ENCODE results near the gene QTRT2.

Gene QTRT2

DNA sequence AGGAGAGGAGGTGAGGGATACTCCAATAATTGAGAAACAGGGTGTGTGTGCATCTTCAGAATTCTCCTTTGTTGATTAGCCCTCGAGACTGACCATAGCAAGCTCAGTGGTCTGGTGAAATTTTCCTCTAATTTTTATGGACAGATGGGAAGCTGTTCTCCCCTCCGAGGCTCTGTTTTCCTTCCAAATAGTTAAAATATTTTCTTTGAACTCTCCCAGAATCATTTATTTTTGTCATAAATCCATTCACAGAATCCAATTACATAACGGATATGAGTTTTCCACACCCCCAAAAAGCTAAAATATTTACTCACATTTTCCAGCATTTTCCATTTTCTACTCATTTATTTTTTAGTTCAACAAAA, 36.5 kb downstream of the QTRT2 start:
- Mint-ChIP-seq H3K27me3 (no peaks in the 10 kb centered on the region), H3K4me3 (no peak overlapping the region), H3K36me3 (peaks cover 2% of the 10 kb centered on the region), H3K27ac (no peak overlapping the region), H3K4me1 (ENCODE audit: low read depth) (no peaks in the 10 kb centered on the region), H3K9me3 (ENCODE audit: low read depth) (no peaks in the 10 kb centered on the region)

- H3K9me3 Mint-ChIP-seq (ENCODE audit: low read depth): no peaks in the 10 kb centered on the region
Observed at GRCh38 chr3:114093596-114093995, 37.1 kb downstream of the QTRT2 start.

DNA sequence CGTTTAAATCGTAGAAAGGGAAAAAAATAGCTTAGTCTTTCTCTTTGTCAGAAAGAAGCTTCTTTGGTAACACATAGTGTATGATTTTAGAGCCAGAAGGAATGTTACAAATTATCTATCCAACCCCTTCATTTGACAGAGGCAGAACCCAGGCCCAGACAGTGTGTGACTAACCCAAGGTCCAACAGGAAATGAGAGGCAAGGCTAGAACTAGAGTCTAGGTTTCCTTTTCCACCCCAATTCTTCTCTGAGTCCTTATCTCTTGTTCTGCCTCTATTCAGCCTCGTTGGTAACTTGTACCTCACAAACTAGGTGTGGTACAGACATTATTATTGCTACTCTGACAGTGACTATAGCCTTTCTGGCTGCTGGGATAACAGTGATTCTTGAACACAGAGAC, 39.3 kb downstream of the QTRT2 start:
- Mint-ChIP-seq H3K9me3 (ENCODE audit: low read depth) (no peaks in the 10 kb centered on the region), H3K4me1 (ENCODE audit: low read depth) (no peaks in the 10 kb centered on the region), H3K27me3 (no peaks in the 10 kb centered on the region), H3K36me3 (no peaks in the 10 kb centered on the region), H3K4me3 (no peak overlapping the region), H3K27ac (no peak overlapping the region)

More at GRCh38 chr3:114093596-114093995, 37.1 kb downstream of the QTRT2 start:
- Mint-ChIP-seq H3K4me3 (no peak overlapping the region), H3K36me3 (peaks cover under 1% of the 10 kb centered on the region), H3K27ac (no peak overlapping the region), H3K4me1 (ENCODE audit: low read depth) (no peaks in the 10 kb centered on the region), H3K27me3 (no peaks in the 10 kb centered on the region)

DNA sequence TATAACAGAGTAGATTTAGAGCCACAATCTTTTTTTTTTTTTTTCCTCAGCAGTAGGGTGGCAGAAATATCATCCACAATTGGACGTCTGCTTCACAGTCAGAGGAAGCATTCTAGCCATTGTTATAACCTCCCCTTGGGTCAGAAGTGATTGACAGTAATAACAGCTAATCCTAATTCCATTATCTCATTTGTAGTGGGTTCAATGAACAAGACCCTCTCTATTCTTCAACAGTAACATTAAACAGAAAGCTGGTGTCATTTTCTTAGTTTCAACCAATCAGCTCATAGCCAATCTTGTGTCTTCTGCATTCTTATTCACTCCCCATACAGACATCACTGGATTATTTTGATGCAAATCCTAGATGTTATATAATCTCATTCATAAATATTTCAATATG, 44.6 kb downstream of the QTRT2 start:
- peaks cover 2% of the 10 kb centered on the region for H3K27me3 Mint-ChIP-seq
- H3K36me3 Mint-ChIP-seq: no peaks in the 10 kb centered on the region
- no peaks in the 10 kb centered on the region for H3K4me1 Mint-ChIP-seq (ENCODE audit: low read depth)
- H3K9me3 Mint-ChIP-seq (ENCODE audit: low read depth): no peaks in the 10 kb centered on the region
- no peak overlapping the region for H3K4me3 Mint-ChIP-seq
- H3K27ac Mint-ChIP-seq: no peak overlapping the region

DNA sequence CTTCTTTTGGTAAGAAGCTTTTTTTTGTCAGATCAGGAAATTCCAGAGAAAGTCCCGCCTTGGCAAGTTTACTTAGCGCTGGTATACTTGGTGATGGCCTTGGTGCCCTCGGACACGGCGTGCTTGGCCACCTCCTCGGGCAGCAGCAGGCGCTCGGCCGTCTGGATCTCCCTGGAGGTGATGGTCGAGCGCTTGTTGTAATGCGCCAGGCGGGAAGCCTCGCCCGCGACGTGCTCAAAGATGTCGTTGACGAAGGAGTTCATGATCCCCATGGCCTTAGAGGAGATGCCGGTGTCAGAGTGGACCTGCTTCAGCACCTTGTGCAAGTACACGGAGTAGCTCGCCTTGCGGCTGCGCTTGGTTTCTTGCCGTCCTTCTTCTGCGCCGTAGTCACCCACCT, 46.6 kb downstream of the QTRT2 start:
- no peaks in the 10 kb centered on the region for H3K9me3 Mint-ChIP-seq (ENCODE audit: low read depth)
- H3K27ac Mint-ChIP-seq: no peak overlapping the region
- H3K4me1 Mint-ChIP-seq (ENCODE audit: low read depth): no peaks in the 10 kb centered on the region
- peaks cover 2% of the 10 kb centered on the region for H3K27me3 Mint-ChIP-seq
- no peaks in the 10 kb centered on the region for H3K36me3 Mint-ChIP-seq
- no peak overlapping the region for H3K4me3 Mint-ChIP-seq

GRCh38 chr3:114103858-114104257, 47.3 kb downstream of the QTRT2 start:
- Mint-ChIP-seq H3K27me3 (peaks cover 2% of the 10 kb centered on the region), H3K4me1 (ENCODE audit: low read depth) (no peaks in the 10 kb centered on the region), H3K36me3 (no peaks in the 10 kb centered on the region), H3K4me3 (no peak overlapping the region), H3K27ac (no peak overlapping the region), H3K9me3 (ENCODE audit: low read depth) (no peaks in the 10 kb centered on the region)

DNA sequence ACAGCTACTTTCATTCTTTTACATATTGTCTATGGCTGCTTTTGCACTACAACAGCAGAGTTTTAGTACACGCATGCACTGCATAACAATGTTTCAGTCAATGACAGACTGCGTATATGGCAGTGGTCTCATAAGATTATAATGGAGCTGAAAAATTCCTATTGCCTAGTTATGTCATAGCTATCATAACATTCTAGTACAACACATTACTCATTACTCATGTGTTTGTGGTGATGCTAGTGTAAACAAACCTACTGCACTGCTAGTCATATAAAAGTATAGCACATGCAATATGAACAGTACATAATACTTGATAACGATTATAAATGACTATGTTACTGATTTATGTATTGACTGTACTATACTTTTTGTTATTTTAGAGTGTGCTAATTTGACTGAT, 47.9 kb downstream of the QTRT2 start:
- Mint-ChIP-seq H3K27ac (no peak overlapping the region), H3K4me3 (no peak overlapping the region), H3K36me3 (no peaks in the 10 kb centered on the region), H3K9me3 (ENCODE audit: low read depth) (no peaks in the 10 kb centered on the region), H3K4me1 (ENCODE audit: low read depth) (no peaks in the 10 kb centered on the region), H3K27me3 (peaks cover 2% of the 10 kb centered on the region)

DNA sequence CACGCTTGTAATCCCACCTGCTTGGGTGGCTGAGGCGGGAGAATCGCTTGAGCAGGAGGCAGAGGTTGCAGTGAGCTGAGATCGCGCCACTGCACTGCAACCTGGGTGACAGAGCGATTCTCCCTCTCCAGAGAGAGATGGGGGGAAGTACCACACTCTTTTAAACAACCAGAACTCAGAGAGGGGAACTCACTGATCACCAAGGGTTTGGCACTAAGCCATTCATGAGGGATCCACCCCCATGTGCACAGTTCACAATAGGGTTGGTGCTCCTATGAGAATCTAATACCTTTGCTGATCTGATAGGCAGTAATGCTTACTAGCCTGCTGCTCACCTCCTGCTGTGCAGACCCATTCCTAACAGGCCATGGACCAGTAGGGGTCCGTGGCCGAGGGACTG, 51.6 kb downstream of the QTRT2 start:
- H3K27me3 Mint-ChIP-seq: no peaks in the 10 kb centered on the region
- no peak overlapping the region for H3K4me3 Mint-ChIP-seq
- no peak overlapping the region for H3K27ac Mint-ChIP-seq
- H3K9me3 Mint-ChIP-seq (ENCODE audit: low read depth): no peaks in the 10 kb centered on the region
- no peaks in the 10 kb centered on the region for H3K36me3 Mint-ChIP-seq
- no peaks in the 10 kb centered on the region for H3K4me1 Mint-ChIP-seq (ENCODE audit: low read depth)

GRCh38 chr3:114110439-114110838, 53.9 kb downstream of the QTRT2 start:
- H3K4me1 Mint-ChIP-seq (ENCODE audit: low read depth): no peaks in the 10 kb centered on the region
- H3K36me3 Mint-ChIP-seq: no peaks in the 10 kb centered on the region
- H3K9me3 Mint-ChIP-seq (ENCODE audit: low read depth): no peaks in the 10 kb centered on the region
- no peaks in the 10 kb centered on the region for H3K27me3 Mint-ChIP-seq
- H3K27ac Mint-ChIP-seq: no peak overlapping the region
- no peak overlapping the region for H3K4me3 Mint-ChIP-seq

GRCh38 chr3:114111060-114111770, 54.7 kb downstream of the QTRT2 start:
- no peak overlapping the region for H3K27ac Mint-ChIP-seq
- H3K27me3 Mint-ChIP-seq: no peaks in the 10 kb centered on the region
- no peaks in the 10 kb centered on the region for H3K4me1 Mint-ChIP-seq (ENCODE audit: low read depth)
- no peaks in the 10 kb centered on the region for H3K9me3 Mint-ChIP-seq (ENCODE audit: low read depth)
- no peaks in the 10 kb centered on the region for H3K36me3 Mint-ChIP-seq
- no peak overlapping the region for H3K4me3 Mint-ChIP-seq

GRCh38 chr3:114112696-114113095, 56.2 kb downstream of the QTRT2 start:
- no peaks in the 10 kb centered on the region for H3K9me3 Mint-ChIP-seq (ENCODE audit: low read depth)
- H3K4me3 Mint-ChIP-seq: no peak overlapping the region
- no peak overlapping the region for H3K27ac Mint-ChIP-seq
- no peaks in the 10 kb centered on the region for H3K4me1 Mint-ChIP-seq (ENCODE audit: low read depth)
- no peaks in the 10 kb centered on the region for H3K36me3 Mint-ChIP-seq
- H3K27me3 Mint-ChIP-seq: no peaks in the 10 kb centered on the region

- Mint-ChIP-seq H3K4me3 (no peak overlapping the region), H3K36me3 (no peaks in the 10 kb centered on the region), H3K9me3 (ENCODE audit: low read depth) (no peaks in the 10 kb centered on the region), H3K4me1 (ENCODE audit: low read depth) (no peaks in the 10 kb centered on the region), H3K27me3 (no peaks in the 10 kb centered on the region), H3K27ac (no peak overlapping the region)
Observed at GRCh38 chr3:114114719-114115118, 58.2 kb downstream of the QTRT2 start.

- Mint-ChIP-seq H3K36me3 (no peaks in the 10 kb centered on the region), H3K9me3 (ENCODE audit: low read depth) (no peaks in the 10 kb centered on the region), H3K27ac (no peak overlapping the region), H3K4me1 (ENCODE audit: low read depth) (no peaks in the 10 kb centered on the region), H3K4me3 (no peak overlapping the region), H3K27me3 (no peaks in the 10 kb centered on the region)
Observed at GRCh38 chr3:114115143-114115542, 58.6 kb downstream of the QTRT2 start.

DNA sequence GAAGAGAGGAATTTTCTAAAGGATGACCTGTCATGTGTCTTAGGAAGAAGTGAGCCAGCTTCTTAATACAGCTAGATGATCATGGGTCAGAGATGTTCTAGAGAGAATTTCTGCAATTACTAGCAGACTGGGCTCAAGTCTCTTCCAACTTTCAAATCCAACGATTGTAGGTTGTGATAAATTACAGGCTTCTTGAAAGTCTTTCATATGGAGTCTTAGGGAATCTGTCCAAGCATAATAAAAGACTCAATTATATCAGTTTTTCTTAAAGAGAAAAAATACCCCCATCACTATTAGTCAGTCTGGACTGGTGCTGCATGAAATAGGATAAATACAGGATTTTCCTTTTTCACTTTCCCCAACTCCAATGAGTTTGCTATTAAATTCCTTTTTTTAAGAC, 63.2 kb downstream of the QTRT2 start:
- H3K4me1 Mint-ChIP-seq (ENCODE audit: low read depth): no peaks in the 10 kb centered on the region
- H3K27me3 Mint-ChIP-seq: no peaks in the 10 kb centered on the region
- no peaks in the 10 kb centered on the region for H3K36me3 Mint-ChIP-seq
- no peaks in the 10 kb centered on the region for H3K9me3 Mint-ChIP-seq (ENCODE audit: low read depth)
- no peak overlapping the region for H3K27ac Mint-ChIP-seq
- H3K4me3 Mint-ChIP-seq: no peak overlapping the region

DNA sequence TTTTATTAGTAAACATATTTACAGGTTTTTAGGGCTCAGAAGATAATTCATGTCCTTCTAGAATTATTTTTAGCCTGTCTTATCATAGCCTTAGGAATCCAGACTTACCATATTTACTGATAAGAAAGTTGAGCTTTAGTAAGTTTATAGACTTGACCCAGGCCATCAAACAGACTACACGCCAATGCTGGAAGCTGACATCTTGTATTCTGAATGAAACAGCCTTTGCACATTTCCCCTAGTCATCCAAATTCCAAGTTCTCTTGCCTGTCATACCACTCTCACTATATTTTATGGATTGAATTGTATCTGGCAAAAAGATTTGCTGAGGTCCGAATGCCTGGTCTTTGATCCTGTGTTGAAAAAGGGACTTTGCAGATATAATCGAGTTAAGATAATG, 63.7 kb downstream of the QTRT2 start:
- Mint-ChIP-seq H3K4me3 (no peak overlapping the region), H3K27ac (no peak overlapping the region), H3K9me3 (ENCODE audit: low read depth) (no peaks in the 10 kb centered on the region), H3K27me3 (no peaks in the 10 kb centered on the region), H3K4me1 (ENCODE audit: low read depth) (no peaks in the 10 kb centered on the region), H3K36me3 (no peaks in the 10 kb centered on the region)

DNA sequence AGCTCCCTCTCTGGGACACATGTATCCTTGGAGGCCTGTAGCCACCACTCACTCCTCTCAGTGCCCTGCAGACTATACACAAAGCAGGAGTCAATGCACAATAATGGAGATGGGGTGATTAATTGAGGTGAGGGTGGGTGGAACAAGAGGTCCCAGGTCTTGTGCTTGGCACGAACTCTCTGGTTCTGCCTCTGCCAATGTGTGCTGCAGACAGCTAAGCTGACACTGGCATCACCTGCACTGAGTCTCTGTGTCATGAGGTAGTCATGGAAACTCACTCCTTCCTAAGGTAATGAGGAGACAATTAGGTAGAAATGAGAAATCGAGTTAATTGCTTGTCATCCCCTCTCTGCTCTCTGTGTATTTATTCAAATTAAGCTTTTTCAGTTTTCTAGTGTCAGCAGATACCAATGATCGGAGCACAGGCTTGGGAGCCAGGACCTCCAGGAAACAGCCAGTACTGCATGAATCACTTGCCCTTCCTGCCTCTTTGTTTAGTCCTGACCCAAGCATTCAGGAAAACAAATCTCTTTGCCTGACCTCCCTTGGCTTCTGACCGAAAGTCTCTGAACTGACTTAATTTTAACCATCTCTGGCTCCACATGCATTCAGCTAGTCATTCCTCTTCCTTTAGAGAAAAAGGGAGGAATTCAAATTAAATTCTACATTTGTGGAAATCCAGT, 65.6 kb downstream of the QTRT2 start:
- H3K4me1 Mint-ChIP-seq (ENCODE audit: low read depth): no peaks in the 10 kb centered on the region
- no peak overlapping the region for H3K4me3 Mint-ChIP-seq
- no peak overlapping the region for H3K27ac Mint-ChIP-seq
- H3K27me3 Mint-ChIP-seq: no peaks in the 10 kb centered on the region
- no peaks in the 10 kb centered on the region for H3K9me3 Mint-ChIP-seq (ENCODE audit: low read depth)
- no peaks in the 10 kb centered on the region for H3K36me3 Mint-ChIP-seq

Data from activated naive CD8-positive, alpha-beta T cell (primary cell).